K562 (cell line): ENCODE data around the gene CA7. TPM values are rescaled to one million over a fixed set of nuclear protein-coding genes. Genes with fewer than 3 reads are reported as not detected.

Experiments used
- BRCA1 ChIP-seq, 2 experiments: fragments of 450-650 bp in 1 of 2; sonication (generic) in 1 of 2; formaldehyde crosslinking in 1 of 2; IDR thresholded peaks; 2 replicates each; pipeline versions ENCODE4 v1.5.0 to v1.6.1; 2017 to 2020; ENCODE audit warnings: mild to moderate bottlenecking in 1 of 2, missing genetic modification reagents in 1 of 2
- EZH2 ChIP-seq: IDR thresholded peaks from 2 replicates; pipeline ENCODE4 v1.6.1; 2012; ENCODE audit warnings: low read depth, mild to moderate bottlenecking, inconsistent platforms, low read length, borderline replicate concordance
- GATAD2A ChIP-seq: fragments of 450-650 bp; IDR thresholded peaks from 2 replicates; pipeline ENCODE4 v1.6.1; 2017
- KDM1A ChIP-seq, 2 experiments: fragments of 450-650 bp; IDR thresholded peaks; 2 replicates each; pipeline ENCODE4 v1.6.1; 2016; ENCODE audit warnings: mild to moderate bottlenecking in 2 of 2
- KLF10 ChIP-seq: fragments of 250-450 bp; sonication (Bioruptor Pico); IDR thresholded peaks from 2 replicates; pipeline ENCODE4 v1.6.1; 2021; ENCODE audit warnings: matching md5 sums
- MTA3 ChIP-seq: fragments of 450-650 bp; formaldehyde crosslinking; IDR thresholded peaks from 2 replicates; pipeline ENCODE4 v1.6.1; 2017; ENCODE audit warnings: mild to moderate bottlenecking, borderline replicate concordance
- MTF1 ChIP-seq: fragments of 250-450 bp; sonication (Bioruptor Pico); IDR thresholded peaks from 2 replicates; pipeline ENCODE4 v1.9.0; 2021; ENCODE audit warnings: moderate library complexity, mild to moderate bottlenecking, inconsistent platforms, borderline replicate concordance
- POU5F1 ChIP-seq: fragments of 150-350 bp; IDR thresholded peaks from 2 replicates; pipeline ENCODE4 v1.6.1; 2014; ENCODE audit warnings: borderline replicate concordance, low read length, low read depth, mild to moderate bottlenecking; ENCODE audit not compliant: partially characterized antibody
- ZNF239 ChIP-seq: fragments of 250-450 bp; sonication (Bioruptor Pico); IDR thresholded peaks from 2 replicates; pipeline ENCODE4 v1.4.0; 2020; ENCODE audit warnings: mild to moderate bottlenecking
- ZNF280A ChIP-seq: fragments of 450-650 bp; IDR thresholded peaks from 2 replicates; pipeline ENCODE4 v1.6.1; 2018; ENCODE audit warnings: mild to moderate bottlenecking, low read depth; ENCODE audit not compliant: partially characterized antibody
- ZNF668 ChIP-seq: fragments of 250-450 bp; sonication (Bioruptor Pico); IDR thresholded peaks from 2 replicates; pipeline ENCODE4 v1.8.0; 2022; ENCODE audit warnings: mild to moderate bottlenecking, inconsistent platforms
- ZZZ3 ChIP-seq: fragments of 450-650 bp; IDR thresholded peaks from 2 replicates; pipeline ENCODE4 v1.6.1; 2016; ENCODE audit warnings: antibody characterized with exemption, mild to moderate bottlenecking, moderate library complexity
- polyA plus RNA-seq, 8 experiments: library from polyadenylated mRNA; depleted of rRNA in 4 of 8; stranded (reverse) in 5 of 8; unstranded in 3 of 8; fragments of >200 nt; fragmentation: Nextera tagmentation in 2 of 8; fragmentation: Illumina TruSeq in 1 of 8; extraction: Ambion mirVana in 2 of 8; extraction: Trizol in 1 of 8; gene quantifications; 2 replicates each; pipeline versions ENCODE4 v1.2.1 to v1.2.3, GENCODE V29; 2011 to 2014; ENCODE audit warnings: inconsistent platforms in 1 of 8, missing spikeins in 1 of 8
- total RNA-seq, 7 experiments: library from RNA; depleted of rRNA in 6 of 7; stranded (reverse); fragments of >200 nt in 6 of 7; fragmentation: Illumina TruSeq in 2 of 7; extraction: Trizol in 2 of 7; gene quantifications; 2 replicates each; pipeline versions ENCODE4 v1.2.1 to v1.2.3, GENCODE V29; 2011 to 2021; ENCODE audit warnings: low replicate concordance in 1 of 7
- TF ChIP-seq, protein P1 (sequence below): sonication (generic); formaldehyde crosslinking; IDR thresholded peaks from 2 replicates; pipeline ENCODE4 v1.8.0; 2022; ENCODE audit warnings: mild to moderate bottlenecking, missing genetic modification reagents
- TF ChIP-seq, protein P2 (sequence below): fragments of 450-650 bp; IDR thresholded peaks from 2 replicates; pipeline ENCODE4 v1.6.1; 2016; ENCODE audit warnings: antibody characterized with exemption
- TF ChIP-seq, protein P3 (sequence below): IDR thresholded peaks from 3 replicates; pipeline ENCODE4 v1.6.1; 2011; ENCODE audit warnings: borderline replicate concordance, mild to moderate bottlenecking; ENCODE audit not compliant: insufficient read length, insufficient read depth
- TF ChIP-seq, protein P4 (sequence below): fragments of 450-650 bp; formaldehyde crosslinking; IDR thresholded peaks from 2 replicates; pipeline ENCODE4 v1.4.0; 2020; ENCODE audit warnings: mild to moderate bottlenecking, moderate library complexity

CA7 gene
- total and polyA plus RNA-seq, 9 of the 15 experiments (the other 6 are each of a cell fraction or from before 2014, with no cell fraction given): 0.03 to 0.07 (median 0.05) TPM; not detected in 5

DNA sequence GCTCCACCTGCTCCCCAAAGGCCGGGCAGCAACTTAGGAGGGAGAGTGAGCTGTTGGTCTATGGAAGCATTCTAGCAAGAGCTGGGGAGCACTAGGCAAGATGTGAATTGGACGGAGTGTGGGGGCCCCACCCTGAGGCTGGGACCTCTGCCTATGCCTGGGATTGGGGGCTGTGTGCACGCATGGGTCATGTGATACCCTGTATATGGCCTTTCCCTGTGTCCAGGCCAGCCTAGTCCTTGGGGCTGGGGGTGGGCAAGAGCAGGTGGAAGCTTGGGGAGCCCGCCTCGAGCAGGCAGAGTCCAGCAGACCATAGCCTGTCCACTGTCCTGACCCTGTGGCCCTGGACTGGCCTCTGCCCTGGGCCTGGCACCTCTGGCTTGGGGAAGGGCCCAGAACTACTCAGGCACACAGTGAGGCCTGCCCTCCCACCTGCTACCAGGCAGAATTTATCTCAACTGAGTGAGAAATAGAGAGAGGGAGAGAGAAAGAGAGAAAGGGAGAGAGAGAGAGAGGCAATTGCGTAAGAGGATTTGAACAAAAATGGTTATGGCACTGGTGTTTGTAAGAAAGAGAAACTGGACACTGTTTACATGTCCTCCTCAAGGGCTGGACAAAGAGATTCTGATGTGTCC, 55.2 kb downstream of the CA7 start (continued):
- TF ChIP-seq, protein P1, sequence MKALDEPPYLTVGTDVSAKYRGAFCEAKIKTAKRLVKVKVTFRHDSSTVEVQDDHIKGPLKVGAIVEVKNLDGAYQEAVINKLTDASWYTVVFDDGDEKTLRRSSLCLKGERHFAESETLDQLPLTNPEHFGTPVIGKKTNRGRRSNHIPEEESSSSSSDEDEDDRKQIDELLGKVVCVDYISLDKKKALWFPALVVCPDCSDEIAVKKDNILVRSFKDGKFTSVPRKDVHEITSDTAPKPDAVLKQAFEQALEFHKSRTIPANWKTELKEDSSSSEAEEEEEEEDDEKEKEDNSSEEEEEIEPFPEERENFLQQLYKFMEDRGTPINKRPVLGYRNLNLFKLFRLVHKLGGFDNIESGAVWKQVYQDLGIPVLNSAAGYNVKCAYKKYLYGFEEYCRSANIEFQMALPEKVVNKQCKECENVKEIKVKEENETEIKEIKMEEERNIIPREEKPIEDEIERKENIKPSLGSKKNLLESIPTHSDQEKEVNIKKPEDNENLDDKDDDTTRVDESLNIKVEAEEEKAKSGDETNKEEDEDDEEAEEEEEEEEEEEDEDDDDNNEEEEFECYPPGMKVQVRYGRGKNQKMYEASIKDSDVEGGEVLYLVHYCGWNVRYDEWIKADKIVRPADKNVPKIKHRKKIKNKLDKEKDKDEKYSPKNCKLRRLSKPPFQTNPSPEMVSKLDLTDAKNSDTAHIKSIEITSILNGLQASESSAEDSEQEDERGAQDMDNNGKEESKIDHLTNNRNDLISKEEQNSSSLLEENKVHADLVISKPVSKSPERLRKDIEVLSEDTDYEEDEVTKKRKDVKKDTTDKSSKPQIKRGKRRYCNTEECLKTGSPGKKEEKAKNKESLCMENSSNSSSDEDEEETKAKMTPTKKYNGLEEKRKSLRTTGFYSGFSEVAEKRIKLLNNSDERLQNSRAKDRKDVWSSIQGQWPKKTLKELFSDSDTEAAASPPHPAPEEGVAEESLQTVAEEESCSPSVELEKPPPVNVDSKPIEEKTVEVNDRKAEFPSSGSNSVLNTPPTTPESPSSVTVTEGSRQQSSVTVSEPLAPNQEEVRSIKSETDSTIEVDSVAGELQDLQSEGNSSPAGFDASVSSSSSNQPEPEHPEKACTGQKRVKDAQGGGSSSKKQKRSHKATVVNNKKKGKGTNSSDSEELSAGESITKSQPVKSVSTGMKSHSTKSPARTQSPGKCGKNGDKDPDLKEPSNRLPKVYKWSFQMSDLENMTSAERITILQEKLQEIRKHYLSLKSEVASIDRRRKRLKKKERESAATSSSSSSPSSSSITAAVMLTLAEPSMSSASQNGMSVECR (CRISPR knock-in tag): peak; percentile 60; the same call in 1 of the 2 replicates
- TF ChIP-seq BRCA1 (IDR thresholded peaks at IDR 0.05) (no peak), BRCA1 (CRISPR knock-in tag; IDR thresholded peaks at IDR 0.05) (no peak), POU5F1 (no peak), ZZZ3 (no peak), ZNF239 (CRISPR knock-in tag) (no peak), ZNF668 (CRISPR knock-in tag) (no peak), KLF10 (CRISPR knock-in tag) (no peak), ZNF280A (no peak), KDM1A (IDR thresholded peaks at IDR 0.05) (peak in 1 of 2 experiments; percentile 17; a peak in 1 of 4 replicates), EZH2 (no peak), MTA3 (no peak), GATAD2A (peak; percentile 25; the same call in 1 of the 2 replicates), MTF1 (CRISPR knock-in tag) (no peak)
- TF ChIP-seq, protein P2, sequence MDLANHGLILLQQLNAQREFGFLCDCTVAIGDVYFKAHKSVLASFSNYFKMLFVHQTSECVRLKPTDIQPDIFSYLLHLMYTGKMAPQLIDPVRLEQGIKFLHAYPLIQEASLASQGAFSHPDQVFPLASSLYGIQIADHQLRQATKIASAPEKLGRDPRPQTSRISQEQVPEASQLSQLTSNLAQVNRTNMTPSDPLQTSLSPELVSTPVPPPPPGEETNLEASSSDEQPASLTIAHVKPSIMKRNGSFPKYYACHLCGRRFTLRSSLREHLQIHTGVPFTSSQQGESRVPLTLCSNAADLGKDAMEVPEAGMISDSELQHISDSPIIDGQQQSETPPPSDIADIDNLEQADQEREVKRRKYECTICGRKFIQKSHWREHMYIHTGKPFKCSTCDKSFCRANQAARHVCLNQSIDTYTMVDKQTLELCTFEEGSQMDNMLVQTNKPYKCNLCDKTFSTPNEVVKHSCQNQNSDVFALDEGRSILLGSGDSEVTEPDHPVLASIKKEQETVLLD: no peak
- TF ChIP-seq, protein P3, sequence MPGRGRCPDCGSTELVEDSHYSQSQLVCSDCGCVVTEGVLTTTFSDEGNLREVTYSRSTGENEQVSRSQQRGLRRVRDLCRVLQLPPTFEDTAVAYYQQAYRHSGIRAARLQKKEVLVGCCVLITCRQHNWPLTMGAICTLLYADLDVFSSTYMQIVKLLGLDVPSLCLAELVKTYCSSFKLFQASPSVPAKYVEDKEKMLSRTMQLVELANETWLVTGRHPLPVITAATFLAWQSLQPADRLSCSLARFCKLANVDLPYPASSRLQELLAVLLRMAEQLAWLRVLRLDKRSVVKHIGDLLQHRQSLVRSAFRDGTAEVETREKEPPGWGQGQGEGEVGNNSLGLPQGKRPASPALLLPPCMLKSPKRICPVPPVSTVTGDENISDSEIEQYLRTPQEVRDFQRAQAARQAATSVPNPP: no peak
- TF ChIP-seq, protein P4, sequence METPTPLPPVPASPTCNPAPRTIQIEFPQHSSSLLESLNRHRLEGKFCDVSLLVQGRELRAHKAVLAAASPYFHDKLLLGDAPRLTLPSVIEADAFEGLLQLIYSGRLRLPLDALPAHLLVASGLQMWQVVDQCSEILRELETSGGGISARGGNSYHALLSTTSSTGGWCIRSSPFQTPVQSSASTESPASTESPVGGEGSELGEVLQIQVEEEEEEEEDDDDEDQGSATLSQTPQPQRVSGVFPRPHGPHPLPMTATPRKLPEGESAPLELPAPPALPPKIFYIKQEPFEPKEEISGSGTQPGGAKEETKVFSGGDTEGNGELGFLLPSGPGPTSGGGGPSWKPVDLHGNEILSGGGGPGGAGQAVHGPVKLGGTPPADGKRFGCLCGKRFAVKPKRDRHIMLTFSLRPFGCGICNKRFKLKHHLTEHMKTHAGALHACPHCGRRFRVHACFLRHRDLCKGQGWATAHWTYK (CRISPR knock-in tag): no peak; the same call in none of the 2 replicates
